Lung (tissue), 12 donors: ENCODE measurements around the gene PPP2R3B. TPM values are rescaled to one million over a fixed set of nuclear protein-coding genes. Genes with fewer than 3 reads are reported as not detected.

Experiments
- ATAC-seq: fragments of 200-7000 bp; cut with Tn5 transposase; one replicate; pipeline ENCODE4 v1.9.1; 2020; ENCODE audit warnings: moderate number of reproducible peaks; ENCODE audit not compliant: insufficient read depth, low FRiP score
- DNase-seq, 3 donors: peaks; one replicate each; pipeline ENCODE4 v3.0.0-alpha.2; 2013 to 2017
- H3K27ac ChIP-seq, 2 donors: one replicate each; pipeline ENCODE4 v1.5.1; 2013; ENCODE audit warnings: mild to moderate bottlenecking in 2 of 2, moderate library complexity in 2 of 2, control low read depth in 1 of 2, inconsistent platforms in 1 of 2, low read depth in 1 of 2, low read length in 1 of 2
- H3K27me3 ChIP-seq, 3 donors: one replicate each; pipeline ENCODE4 v1.5.1; 2013; ENCODE audit warnings: low read length in 2 of 3; ENCODE audit not compliant: control insufficient read depth in 3 of 3, insufficient read depth in 3 of 3
- H3K36me3 ChIP-seq, 4 donors: one replicate each; pipeline ENCODE4 v1.5.1; 2013; ENCODE audit warnings: low read length in 4 of 4, mild to moderate bottlenecking in 1 of 4, moderate library complexity in 1 of 4; ENCODE audit not compliant: control insufficient read depth in 4 of 4, insufficient read depth in 4 of 4
- H3K4me1 ChIP-seq, 5 donors: one replicate each; pipeline ENCODE4 v1.5.1; 2013; ENCODE audit warnings: low read length in 5 of 5, mild to moderate bottlenecking in 2 of 5, moderate library complexity in 1 of 5; ENCODE audit not compliant: control insufficient read depth in 5 of 5, insufficient read depth in 5 of 5
- H3K4me3 ChIP-seq: one replicate; pipeline ENCODE4 v1.5.1; 2013; ENCODE audit warnings: mild to moderate bottlenecking, control low read depth, moderate library complexity
- H3K9ac ChIP-seq, 2 donors: one replicate each; pipeline ENCODE4 v1.5.1; 2013; ENCODE audit warnings: low read length in 2 of 2, control low read depth in 1 of 2; ENCODE audit not compliant: insufficient read depth in 1 of 2
- H3K9me3 ChIP-seq, 4 donors: one replicate each; pipeline ENCODE4 v1.5.1; 2013; ENCODE audit warnings: low read length in 3 of 4, mild to moderate bottlenecking in 1 of 4, moderate library complexity in 1 of 4; ENCODE audit not compliant: control insufficient read depth in 4 of 4, insufficient read depth in 3 of 4
- CTCF ChIP-seq: IDR thresholded peaks from 2 replicates; pipeline ENCODE4 v1.5.1; 2012; ENCODE audit warnings: mild to moderate bottlenecking; ENCODE audit errors: control extremely low read depth, extremely low read depth
- WGBS, 2 donors: extraction: QIAGEN DNeasy Blood & Tissue Kit; methylation state at CpG; one replicate each; pipeline ENCODE4 v1.1.7; 2013; 5-methylcytosine and 5-hydroxymethylcytosine counted together
- polyA plus RNA-seq, 2 donors: library from polyadenylated mRNA; stranded (reverse); fragments of 200-250 nt; gene quantifications; one replicate each; pipeline ENCODE4 v1.2.1, GENCODE V29; 2013
- total RNA-seq, 2 donors: library from RNA; depleted of rRNA in 1 of 2; stranded (reverse); fragments of >200 nt in 1 of 2; gene quantifications; one replicate each; pipeline ENCODE4 v1.2.1, GENCODE V29; 2014 to 2021
- donor health status: control.
- donor health status: control.
- donor health status: Bipolar disorder and iron deficiency.
- donor health status: healthy.
- donor health status: DM: yes; HTN: yes; CAD: no.

Gene PPP2R3B
- total and polyA plus RNA-seq, 4 donors: 7.8 to 21.0 (median 15.6) TPM

- Histone ChIP-seq H3K36me3 (peaks cover 3 to 14% (median 5%) of the 10 kb centered on the region in 4 donors), H3K4me1 (no peaks in the 10 kb centered on the region), H3K4me3 (no peak overlapping the region), H3K9ac (no peak overlapping the region), H3K27ac (no peak overlapping the region), H3K9me3 (peaks cover 0 to 2% (median 0%) of the 10 kb centered on the region in 4 donors), H3K27me3 (no peaks in the 10 kb centered on the region)
- TF ChIP-seq CTCF: no peak
- DNase-seq (no peak), ATAC-seq (no peak)
- WGBS, 2 donors: 80 to 88% methylated on average over 20 of the region's 20 CpGs
Observed at GRCh38 chrX:350148-350533, 36.6 kb downstream of the PPP2R3B start.

GRCh38 chrX:349702-350101 is 37.0 kb downstream of the PPP2R3B start:
- Histone ChIP-seq H3K9ac (no peak overlapping the region), H3K27ac (peak overlapping the region in 1 of 2 donors; percentile 45), H3K4me3 (no peak overlapping the region), H3K4me1 (no peaks in the 10 kb centered on the region), H3K27me3 (no peaks in the 10 kb centered on the region), H3K36me3 (peaks cover 4 to 14% (median 7%) of the 10 kb centered on the region in 4 donors), H3K9me3 (peaks cover 0 to 2% (median 0%) of the 10 kb centered on the region in 4 donors)
- DNase-seq (no peak), ATAC-seq (no peak)
- 84 to 87% methylated on average over 10 of the region's 10 CpGs for WGBS, 2 donors
- no peak for TF ChIP-seq CTCF

GRCh38 chrX:349196-349595 is 37.5 kb downstream of the PPP2R3B start:
- Histone ChIP-seq H3K9ac (no peak overlapping the region), H3K9me3 (peaks cover 0 to 2% (median 0%) of the 10 kb centered on the region in 4 donors), H3K4me1 (no peaks in the 10 kb centered on the region), H3K4me3 (no peak overlapping the region), H3K27ac (peak overlapping the region in 1 of 2 donors; percentile 49), H3K36me3 (peaks cover 4 to 14% (median 11%) of the 10 kb centered on the region in 4 donors), H3K27me3 (no peaks in the 10 kb centered on the region)
- DNase-seq (peak in 1 of 3 donors; percentile 17), ATAC-seq (no peak)
- no peak for TF ChIP-seq CTCF
- 83 to 85% methylated on average over 18 of the region's 18 CpGs for WGBS, 2 donors

GRCh38 chrX:348461-349117 is 38.1 kb downstream of the PPP2R3B start:
- H3K27me3 ChIP-seq: no peaks in the 10 kb centered on the region
- 67 to 70% methylated on average over 11 of the region's 11 CpGs for WGBS, 2 donors
- DNase-seq: no peak
- peaks cover 4 to 15% (median 12%) of the 10 kb centered on the region in 4 donors for H3K36me3 ChIP-seq
- no peaks in the 10 kb centered on the region for H3K4me1 ChIP-seq
- ATAC-seq: no peak
- H3K9me3 ChIP-seq: peaks cover 0 to 2% (median 0%) of the 10 kb centered on the region in 4 donors
- H3K4me3 ChIP-seq: no peak overlapping the region
- no peak for TF ChIP-seq CTCF
- H3K9ac ChIP-seq: no peak overlapping the region
- peak overlapping the region in 1 of 2 donors; percentile 49 for H3K27ac ChIP-seq
